ENCODE measurements around the gene GDF7. TPM values are rescaled to one million over a fixed set of nuclear protein-coding genes. Genes with fewer than 3 reads are reported as not detected.

The GDF7 gene
- total and polyA plus RNA-seq, 10 of the 15 experiments (the other 5 are each of a cell fraction or from before 2014, with no cell fraction given) = 0.02 to 0.11 (median 0.04) TPM; not detected in 1

DNA sequence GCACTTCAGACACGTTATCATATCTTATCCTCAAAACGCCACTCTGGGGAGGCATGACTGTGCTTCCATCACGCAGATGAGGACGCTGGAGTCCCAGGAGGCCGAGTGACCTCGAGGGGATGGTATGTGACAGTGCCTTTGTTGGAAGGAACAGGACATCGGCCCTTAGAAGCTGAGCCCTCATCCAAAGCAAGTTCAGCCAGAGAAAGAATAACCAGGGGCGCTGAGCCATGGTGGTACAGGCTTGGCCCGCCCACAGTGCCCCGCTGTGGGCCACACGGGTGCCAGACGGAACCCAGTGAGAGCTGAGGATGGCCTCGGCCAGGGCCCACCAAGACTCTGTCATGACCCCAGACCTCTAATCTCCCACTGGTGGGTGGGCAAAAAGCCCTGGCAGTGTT is 47.3 kb upstream of the GDF7 start:
- ChIA-PET CTCF (interaction anchor here (0.8 kb wide), 1 partner anchor 15 kb away, joined by 3 read pairs; no protein-coding TSS in a partner anchor), POLR2A (interaction anchor here (1.2 kb wide), 1 partner anchor 172 kb away, joined by 3 read pairs; the partner anchor contains the start of gene RHOB), SMC1A (ENCODE audit: uncharacterized antibody, unreplicated experiment) (interaction anchor here (0.7 kb wide), 1 partner anchor 945 kb away, joined by 3 read pairs; no protein-coding TSS in a partner anchor), RAD21 (ENCODE audit: unreplicated experiment) (no interaction called here)
- Histone ChIP-seq H3K9ac (ENCODE audit: control insufficient read depth, insufficient read depth, low read length) (no peak overlapping the region), H2AFZ (ENCODE audit: control insufficient read depth, low read depth, low read length) (no peak overlapping the region), H3K27me3 (replicated peaks in 1 of 2; ENCODE audit: control insufficient read depth in 2 of 2, insufficient read depth in 2 of 2, low read length in 1 of 2) (no peaks in the 10 kb centered on the region), H3K4me2 (ENCODE audit: control insufficient read depth, insufficient read depth) (no peak overlapping the region), H3K36me3 (ENCODE audit: control insufficient read depth in 2 of 2, insufficient read depth in 2 of 2, low read length in 1 of 2) (no peaks in the 10 kb centered on the region), H3K27ac (ENCODE audit: control insufficient read depth, insufficient read depth) (no peak overlapping the region), H3K4me1 (ENCODE audit: control insufficient read depth, insufficient read depth, low read length) (no peaks in the 10 kb centered on the region), H3K9me3 (replicated peaks; ENCODE audit: control insufficient read depth, insufficient read depth, low read length) (no peaks in the 10 kb centered on the region), H4K20me1 (ENCODE audit: control insufficient read depth, insufficient read depth) (no peaks in the 10 kb centered on the region), H3K4me3 (no peak overlapping the region), H3K79me2 (ENCODE audit: control insufficient read depth, insufficient read depth, low read length) (no peaks in the 10 kb centered on the region)
- BruUV-seq (replicated peaks) = no TSS peak
- DNase-seq (ENCODE audit: low read depth, low spot score) (no peak), ATAC-seq (no peak), FAIRE-seq (no peak)
- intact Hi-C loops (cut with micrococcal nuclease; ENCODE audit: unreplicated experiment) (no loop called here), in situ Hi-C loops (cut with MboI) (no loop called here)
- WGBS (ENCODE audit: insufficient coverage, insufficient replicate concordance, low lambda C conversion rate, missing lambda C conversion rate) = 74% methylated on average over 13 of the region's 13 CpGs
- TF ChIP-seq CTCF (IDR thresholded peaks at IDR 0.05 in 2 of 3, conservative IDR thresholded peaks at IDR 0.05 in 1 of 3; ENCODE audit: control insufficient read depth in 2 of 3, extremely low read depth in 1 of 3, insufficient read depth in 1 of 3, low read depth in 3 of 3, low read length in 3 of 3) (no peak), RAD51 (IDR thresholded peaks at IDR 0.05) (no peak), KAT2A (conservative IDR thresholded peaks at IDR 0.05; ENCODE audit: control insufficient read depth, low read depth, low read length) (no peak), FOS (IDR thresholded peaks at IDR 0.05; ENCODE audit: borderline replicate concordance, extremely low read depth, insufficient read length) (no peak), NR2F1 (conservative IDR thresholded peaks at IDR 0.05) (no peak), FOXK2 (IDR thresholded peaks at IDR 0.05) (no peak), NFXL1 (IDR thresholded peaks at IDR 0.05; ENCODE audit: borderline replicate concordance) (no peak), RCOR1 (conservative IDR thresholded peaks at IDR 0.05; ENCODE audit: low read depth, low read length) (no peak), SRF (IDR thresholded peaks at IDR 0.05; ENCODE audit: low read depth in 2 of 2, low read length in 2 of 2) (no peak)
- TF ChIP-seq, protein P1, sequence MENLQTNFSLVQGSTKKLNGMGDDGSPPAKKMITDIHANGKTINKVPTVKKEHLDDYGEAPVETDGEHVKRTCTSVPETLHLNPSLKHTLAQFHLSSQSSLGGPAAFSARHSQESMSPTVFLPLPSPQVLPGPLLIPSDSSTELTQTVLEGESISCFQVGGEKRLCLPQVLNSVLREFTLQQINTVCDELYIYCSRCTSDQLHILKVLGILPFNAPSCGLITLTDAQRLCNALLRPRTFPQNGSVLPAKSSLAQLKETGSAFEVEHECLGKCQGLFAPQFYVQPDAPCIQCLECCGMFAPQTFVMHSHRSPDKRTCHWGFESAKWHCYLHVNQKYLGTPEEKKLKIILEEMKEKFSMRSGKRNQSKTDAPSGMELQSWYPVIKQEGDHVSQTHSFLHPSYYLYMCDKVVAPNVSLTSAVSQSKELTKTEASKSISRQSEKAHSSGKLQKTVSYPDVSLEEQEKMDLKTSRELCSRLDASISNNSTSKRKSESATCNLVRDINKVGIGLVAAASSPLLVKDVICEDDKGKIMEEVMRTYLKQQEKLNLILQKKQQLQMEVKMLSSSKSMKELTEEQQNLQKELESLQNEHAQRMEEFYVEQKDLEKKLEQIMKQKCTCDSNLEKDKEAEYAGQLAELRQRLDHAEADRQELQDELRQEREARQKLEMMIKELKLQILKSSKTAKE (IDR thresholded peaks at IDR 0.05; ENCODE audit: low read depth, poor library complexity, severe bottlenecking) = no peak
